T-helper 2 cell treated with Interferon-gamma antibody and Interleukin-4, amounts not matched to agents 5 μg/mL and 100 μg/mL, for 36 hours (primary cell): Measurements from ENCODE around the gene DYDC1.
"Not testable (repeated sequence)": the region's sequence is repeated elsewhere in the genome, so short reads cannot be mapped to it uniquely, and the experiment has no call there.

Experiments
- DNase-seq: peaks from one replicate; pipeline ENCODE4 v3.0.0; 2021; ENCODE audit warnings: low spot score
- H3K27ac Mint-ChIP-seq: one replicate; pipeline ENCODE4 v1.8.0; 2021; ENCODE audit warnings: mild to moderate bottlenecking, mixed read lengths
- H3K27me3 Mint-ChIP-seq: one replicate; pipeline ENCODE4 v1.8.0; 2021; ENCODE audit warnings: low read depth, mixed read lengths
- H3K36me3 Mint-ChIP-seq: one replicate; pipeline ENCODE4 v1.8.0; 2021; ENCODE audit warnings: low read depth, mixed read lengths
- H3K4me1 Mint-ChIP-seq: one replicate; pipeline ENCODE4 v1.8.0; 2021; ENCODE audit warnings: low read depth, mixed read lengths
- H3K4me3 Mint-ChIP-seq: one replicate; pipeline ENCODE4 v1.8.0; 2022; ENCODE audit warnings: mild to moderate bottlenecking, moderate library complexity, mixed read lengths
- H3K9me3 Mint-ChIP-seq: one replicate; pipeline ENCODE4 v1.8.0; 2021; ENCODE audit warnings: mixed read lengths

The DYDC1 gene

GRCh38 chr10:80371467-80371866 is 14.9 kb upstream of the DYDC1 start:
- peaks cover 18% of the 10 kb centered on the region for H3K9me3 Mint-ChIP-seq
- no peaks in the 10 kb centered on the region for H3K36me3 Mint-ChIP-seq
- no peak overlapping the region for H3K27ac Mint-ChIP-seq
- DNase-seq, result no peak
- H3K27me3 Mint-ChIP-seq, result peaks cover 7% of the 10 kb centered on the region
- H3K4me1 Mint-ChIP-seq, result no peaks in the 10 kb centered on the region
- no peak overlapping the region for H3K4me3 Mint-ChIP-seq

- Mint-ChIP-seq H3K27me3 (peaks cover 10% of the 10 kb centered on the region), H3K4me1 (no peaks in the 10 kb centered on the region), H3K27ac (no peak overlapping the region), H3K9me3 (peaks cover 18% of the 10 kb centered on the region), H3K4me3 (no peak overlapping the region), H3K36me3 (no peaks in the 10 kb centered on the region)
- no peak for DNase-seq
Measured at GRCh38 chr10:80365510-80365909, 9.0 kb upstream of the DYDC1 start.

GRCh38 chr10:80359644-80360043 is 3.1 kb upstream of the DYDC1 start:
- Mint-ChIP-seq H3K27ac (no peak overlapping the region), H3K9me3 (no peaks in the 10 kb centered on the region), H3K4me1 (no peaks in the 10 kb centered on the region), H3K36me3 (no peaks in the 10 kb centered on the region), H3K27me3 (peaks cover 48% of the 10 kb centered on the region), H3K4me3 (no peak overlapping the region)
- no peak for DNase-seq

- H3K27me3 Mint-ChIP-seq, result peaks cover 47% of the 10 kb centered on the region
- not testable (repeated sequence) for H3K9me3 Mint-ChIP-seq, H3K4me1 Mint-ChIP-seq, H3K36me3 Mint-ChIP-seq, DNase-seq, H3K27ac Mint-ChIP-seq, H3K4me3 Mint-ChIP-seq
Measured at GRCh38 chr10:80358925-80359324, 2.4 kb upstream of the DYDC1 start.

GRCh38 chr10:80357851-80358125 is 1.2 kb upstream of the DYDC1 start:
- no peak for DNase-seq
- no peaks in the 10 kb centered on the region for H3K36me3 Mint-ChIP-seq
- no peak overlapping the region for H3K4me3 Mint-ChIP-seq
- H3K27ac Mint-ChIP-seq, result no peak overlapping the region
- no peaks in the 10 kb centered on the region for H3K4me1 Mint-ChIP-seq
- no peaks in the 10 kb centered on the region for H3K9me3 Mint-ChIP-seq
- peaks cover 45% of the 10 kb centered on the region for H3K27me3 Mint-ChIP-seq

GRCh38 chr10:80356989-80357850 is 665 bp upstream of the DYDC1 start:
- H3K9me3 Mint-ChIP-seq, result no peaks in the 10 kb centered on the region
- H3K36me3 Mint-ChIP-seq, result no peaks in the 10 kb centered on the region
- H3K4me3 Mint-ChIP-seq, result peak overlapping the region; percentile 55
- peaks cover 50% of the 10 kb centered on the region for H3K27me3 Mint-ChIP-seq
- no peak overlapping the region for H3K27ac Mint-ChIP-seq
- no peak for DNase-seq
- H3K4me1 Mint-ChIP-seq, result no peaks in the 10 kb centered on the region

- Mint-ChIP-seq H3K4me3 (no peak overlapping the region), H3K36me3 (no peaks in the 10 kb centered on the region), H3K4me1 (no peaks in the 10 kb centered on the region), H3K27ac (no peak overlapping the region), H3K9me3 (no peaks in the 10 kb centered on the region), H3K27me3 (peaks cover 28% of the 10 kb centered on the region)
- no peak for DNase-seq
Measured at GRCh38 chr10:80351220-80351619, 5.3 kb downstream of the DYDC1 start.

GRCh38 chr10:80350251-80350650 is 6.3 kb downstream of the DYDC1 start:
- no peaks in the 10 kb centered on the region for H3K36me3 Mint-ChIP-seq
- no peaks in the 10 kb centered on the region for H3K9me3 Mint-ChIP-seq
- H3K4me1 Mint-ChIP-seq, result no peaks in the 10 kb centered on the region
- no peak overlapping the region for H3K27ac Mint-ChIP-seq
- H3K4me3 Mint-ChIP-seq, result no peak overlapping the region
- no peak for DNase-seq
- H3K27me3 Mint-ChIP-seq, result peaks cover 19% of the 10 kb centered on the region

- H3K36me3 Mint-ChIP-seq, result no peaks in the 10 kb centered on the region
- no peaks in the 10 kb centered on the region for H3K9me3 Mint-ChIP-seq
- H3K4me1 Mint-ChIP-seq, result no peaks in the 10 kb centered on the region
- H3K4me3 Mint-ChIP-seq, result no peak overlapping the region
- H3K27me3 Mint-ChIP-seq, result peaks cover 3% of the 10 kb centered on the region
- no peak overlapping the region for H3K27ac Mint-ChIP-seq
- DNase-seq, result no peak
Measured at GRCh38 chr10:80344912-80345311, 11.6 kb downstream of the DYDC1 start.

- DNase-seq, result no peak
- peaks cover 3% of the 10 kb centered on the region for H3K27me3 Mint-ChIP-seq
Measured at GRCh38 chr10:80344276-80344675, 12.3 kb downstream of the DYDC1 start.

GRCh38 chr10:80333983-80334382 is 22.6 kb downstream of the DYDC1 start:
- no peak overlapping the region for H3K27ac Mint-ChIP-seq
- no peaks in the 10 kb centered on the region for H3K4me1 Mint-ChIP-seq
- peaks cover 1% of the 10 kb centered on the region for H3K27me3 Mint-ChIP-seq

More at GRCh38 chr10:80344276-80344675, 12.3 kb downstream of the DYDC1 start:
- Mint-ChIP-seq H3K4me1 (no peaks in the 10 kb centered on the region), H3K9me3 (no peaks in the 10 kb centered on the region), H3K36me3 (no peaks in the 10 kb centered on the region), H3K27ac (no peak overlapping the region), H3K4me3 (no peak overlapping the region)

GRCh38 chr10:80324891-80325364 is 31.6 kb downstream of the DYDC1 start:
- no peak overlapping the region for H3K27ac Mint-ChIP-seq
- H3K4me1 Mint-ChIP-seq, result no peaks in the 10 kb centered on the region
- H3K36me3 Mint-ChIP-seq, result no peaks in the 10 kb centered on the region
- H3K27me3 Mint-ChIP-seq, result no peaks in the 10 kb centered on the region
- no peak overlapping the region for H3K4me3 Mint-ChIP-seq
- H3K9me3 Mint-ChIP-seq, result no peaks in the 10 kb centered on the region
- DNase-seq, result no peak

More at GRCh38 chr10:80333983-80334382, 22.6 kb downstream of the DYDC1 start:
- no peaks in the 10 kb centered on the region for H3K36me3 Mint-ChIP-seq
- H3K4me3 Mint-ChIP-seq, result no peak overlapping the region
- no peaks in the 10 kb centered on the region for H3K9me3 Mint-ChIP-seq
- no peak for DNase-seq

- H3K4me3 Mint-ChIP-seq, result no peak overlapping the region
- no peaks in the 10 kb centered on the region for H3K9me3 Mint-ChIP-seq
- DNase-seq, result no peak
- no peaks in the 10 kb centered on the region for H3K4me1 Mint-ChIP-seq
- no peaks in the 10 kb centered on the region for H3K27me3 Mint-ChIP-seq
- H3K27ac Mint-ChIP-seq, result no peak overlapping the region
- no peaks in the 10 kb centered on the region for H3K36me3 Mint-ChIP-seq
Measured at GRCh38 chr10:80324086-80324485, 32.5 kb downstream of the DYDC1 start.

- Mint-ChIP-seq H3K27ac (no peak overlapping the region), H3K36me3 (no peaks in the 10 kb centered on the region), H3K27me3 (peaks cover 2% of the 10 kb centered on the region), H3K4me3 (no peak overlapping the region), H3K4me1 (no peaks in the 10 kb centered on the region), H3K9me3 (no peaks in the 10 kb centered on the region)
- DNase-seq, result no peak
Measured at GRCh38 chr10:80323311-80323710, 33.2 kb downstream of the DYDC1 start.

- no peak overlapping the region for H3K4me3 Mint-ChIP-seq
- H3K27ac Mint-ChIP-seq, result no peak overlapping the region
- H3K27me3 Mint-ChIP-seq, result peaks cover 2% of the 10 kb centered on the region
- no peak for DNase-seq
- no peaks in the 10 kb centered on the region for H3K4me1 Mint-ChIP-seq
- H3K9me3 Mint-ChIP-seq, result no peaks in the 10 kb centered on the region
- H3K36me3 Mint-ChIP-seq, result no peaks in the 10 kb centered on the region
Measured at GRCh38 chr10:80322711-80323110, 33.8 kb downstream of the DYDC1 start.
